GOT3 (cell line): Measurements from ENCODE around the gene TNFRSF9.
"Not testable (repeated sequence)": the region's sequence is repeated elsewhere in the genome, so short reads cannot be mapped to it uniquely, and the experiment has no call there.

Source experiments
- DNase-seq: peaks from one replicate; lab custom pipeline; 2025; ENCODE audit warnings: mixed read lengths; lab: John Stamatoyannopoulos, UW

TNFRSF9 gene

DNA sequence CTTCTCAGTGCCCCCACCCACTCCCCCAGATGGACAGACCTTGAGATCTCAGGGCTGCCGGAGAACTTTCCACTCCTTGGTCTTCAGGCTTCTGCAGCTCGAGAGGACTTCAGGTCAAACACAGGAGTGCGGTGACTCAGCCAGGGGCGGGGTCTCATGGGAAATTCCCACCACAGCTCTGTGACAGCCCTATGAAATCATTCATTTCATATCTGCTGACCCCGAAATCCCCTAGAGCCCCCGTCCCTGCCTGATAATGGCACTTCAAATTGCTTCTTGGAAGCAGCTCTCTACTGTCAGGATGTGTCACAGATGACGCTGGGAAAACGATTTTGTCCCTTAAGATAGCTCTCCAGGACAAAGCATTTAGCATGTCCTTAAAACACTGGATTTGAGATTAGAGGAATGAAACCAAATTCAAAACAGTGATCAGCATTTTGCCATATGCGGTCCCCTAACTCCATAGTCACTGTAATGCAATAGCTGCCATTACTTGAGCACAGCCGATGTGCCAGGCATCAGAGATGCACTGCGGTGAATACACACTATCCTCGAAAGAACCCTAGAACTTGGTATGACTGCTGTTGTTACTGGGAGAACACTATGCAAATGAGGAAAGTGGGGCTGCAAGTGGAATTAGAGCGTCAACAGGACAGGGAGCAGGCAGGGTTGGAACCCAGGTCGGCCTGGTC, at the start of gene TNFRSF9:
TSS of gene TNFRSF9 (minus strand) at position 95 of the 692 bp plus-strand sequence. CDS start 845 bp downstream, outside the sequence.
- DNase-seq: no peak

DNA sequence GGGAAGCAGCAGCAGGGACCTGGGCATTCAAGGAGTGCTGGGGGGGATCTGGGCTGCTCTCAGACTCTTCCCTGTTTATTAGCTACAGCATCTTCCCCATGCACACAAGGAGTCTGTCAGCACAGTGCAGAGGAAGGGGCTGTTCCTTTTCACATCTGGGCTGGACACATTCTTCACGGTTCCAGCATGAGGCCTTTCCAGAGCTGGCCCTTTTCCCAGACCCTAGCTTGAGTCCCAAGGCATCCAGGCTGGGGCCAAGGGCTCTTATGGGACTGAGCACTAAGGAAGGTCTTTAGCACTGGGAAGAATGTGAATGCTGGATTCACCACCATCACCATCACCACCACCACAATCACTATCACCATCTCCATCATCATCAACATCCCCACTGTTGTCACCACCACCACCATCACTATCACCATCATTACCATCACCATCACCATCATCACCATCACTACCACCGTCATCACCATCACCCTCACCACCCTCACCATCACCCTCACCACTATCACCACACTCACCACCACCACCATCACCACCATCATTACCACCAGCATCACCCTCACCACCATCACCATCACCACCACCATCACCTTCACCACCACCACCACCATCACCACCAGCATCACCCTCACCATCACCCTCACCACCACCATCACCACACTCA, 49.3 kb upstream of the TNFRSF9 start:
- no peak for DNase-seq

DNA sequence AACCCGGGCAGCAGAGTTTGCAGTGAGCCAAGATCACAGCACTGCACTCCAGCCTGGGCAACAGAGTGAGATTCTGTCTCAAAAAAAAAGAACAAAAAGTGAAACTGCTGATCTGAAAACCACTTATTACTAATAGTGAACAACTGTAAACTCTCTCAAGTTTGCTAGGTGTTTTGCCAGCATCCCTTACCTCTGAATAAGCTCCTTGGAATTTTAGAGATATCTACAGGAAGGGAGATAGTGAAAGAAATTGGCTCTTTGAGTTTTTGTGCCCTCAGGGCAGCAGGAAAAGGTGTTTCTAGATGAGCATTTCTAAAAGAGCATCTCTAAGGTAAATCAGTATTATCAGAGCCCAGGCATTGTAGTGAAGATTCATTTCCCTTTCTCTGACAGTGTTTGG, 47.9 kb upstream of the TNFRSF9 start:
- DNase-seq: no peak

DNA sequence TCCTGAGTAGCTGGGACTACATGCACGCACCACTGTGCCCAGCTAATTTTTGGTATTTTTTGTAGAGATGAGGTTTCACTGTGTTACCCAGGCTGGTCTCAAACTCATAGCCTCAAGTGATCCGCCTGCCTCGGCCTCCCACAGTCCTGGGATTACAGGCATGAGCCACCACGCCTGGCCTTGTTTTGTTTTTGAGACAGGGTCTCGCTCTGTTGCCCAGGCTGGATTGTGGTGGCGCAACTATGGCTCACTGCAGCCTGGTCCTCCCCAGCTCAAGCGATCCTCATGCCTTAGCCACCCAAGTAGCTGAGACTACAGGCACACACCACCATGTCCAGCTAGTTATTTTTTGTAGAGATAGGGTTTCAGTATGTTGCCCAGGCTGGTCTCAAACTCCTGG, 46.9 kb upstream of the TNFRSF9 start:
- DNase-seq: no peak

DNA sequence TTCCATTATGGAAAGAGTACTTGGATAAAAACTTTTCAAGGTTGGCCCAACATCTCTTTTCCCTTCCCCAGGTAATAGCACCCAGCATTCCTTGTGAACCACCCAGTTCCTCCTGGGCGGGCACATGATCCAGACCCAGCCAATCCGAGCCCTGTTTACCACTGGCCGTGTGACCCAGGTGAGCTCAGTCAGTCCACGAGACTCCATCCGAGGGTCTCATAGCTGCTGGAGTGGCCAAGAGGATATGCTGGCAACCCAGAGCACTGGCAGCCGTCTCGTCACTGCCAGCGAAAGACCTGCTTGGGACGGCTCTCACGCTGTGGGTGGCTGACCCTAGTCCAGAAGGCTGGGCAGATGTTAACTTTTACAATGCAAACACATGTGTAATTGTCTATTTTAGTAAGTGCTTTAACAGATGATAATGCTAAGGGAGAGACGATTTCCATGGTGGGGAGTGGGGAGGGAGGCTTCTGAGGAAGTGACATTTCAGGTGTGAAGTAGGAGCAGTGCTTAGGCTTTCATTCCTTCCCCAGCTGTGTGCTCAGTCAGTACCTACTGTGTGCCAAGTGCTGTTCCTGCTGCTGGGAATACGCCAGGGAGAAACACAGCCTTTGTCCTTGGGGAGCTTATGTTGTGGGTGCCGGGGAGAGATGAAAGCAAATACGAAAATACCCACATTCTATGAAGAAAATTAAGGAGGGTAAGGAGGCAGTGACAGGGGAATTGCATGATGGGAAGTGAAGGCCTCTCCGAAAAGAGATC, 45.4 kb upstream of the TNFRSF9 start:
- no peak for DNase-seq

DNA sequence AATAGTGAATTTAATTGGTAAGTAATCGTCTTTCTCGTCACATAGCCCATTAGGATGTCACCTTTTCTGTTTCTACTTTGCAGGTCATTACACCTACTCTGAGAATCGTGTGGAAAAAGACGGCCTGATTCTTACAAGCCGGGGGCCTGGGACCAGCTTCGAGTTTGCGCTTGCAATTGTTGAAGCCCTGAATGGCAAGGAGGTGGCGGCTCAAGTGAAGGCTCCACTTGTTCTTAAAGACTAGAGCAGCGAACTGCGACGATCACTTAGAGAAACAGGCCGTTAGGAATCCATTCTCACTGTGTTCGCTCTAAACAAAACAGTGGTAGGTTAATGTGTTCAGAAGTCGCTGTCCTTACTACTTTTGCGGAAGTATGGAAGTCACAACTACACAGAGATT, 44.2 kb upstream of the TNFRSF9 start:
- DNase-seq: no peak

DNA sequence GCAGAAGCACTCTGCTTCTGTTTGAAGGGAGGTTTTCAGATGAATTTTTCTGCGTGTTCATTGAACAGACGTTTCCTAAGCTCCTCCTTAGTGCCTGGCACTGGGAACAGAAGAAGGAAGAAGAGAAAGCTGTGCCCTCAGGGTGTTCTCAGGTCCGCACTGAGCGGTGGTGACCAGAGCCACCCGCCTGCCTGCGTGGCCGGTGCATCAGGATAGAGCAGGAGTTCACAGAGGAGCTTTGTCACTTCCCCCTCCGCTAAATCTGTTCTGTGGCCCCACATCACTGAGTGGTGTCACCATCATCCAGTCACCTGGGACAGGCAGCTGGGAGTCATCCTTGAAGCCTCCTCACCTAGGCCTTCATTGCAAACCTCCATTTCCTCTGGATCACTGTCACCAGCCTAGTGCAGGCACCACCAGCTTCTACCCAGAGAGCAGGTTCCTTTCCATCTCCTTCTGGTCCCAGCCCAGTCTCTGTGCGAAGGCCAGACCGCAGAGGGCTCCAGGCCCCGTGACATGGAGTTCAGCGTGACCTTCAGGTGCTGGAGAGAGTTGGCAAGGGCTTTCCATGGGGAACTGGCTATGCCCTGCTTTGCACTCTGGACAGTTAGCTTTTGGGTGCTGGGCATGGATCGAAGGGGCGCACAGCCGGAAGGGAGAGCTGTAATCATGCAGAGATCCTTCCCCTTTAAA, 42.6 kb upstream of the TNFRSF9 start:
- no peak for DNase-seq

DNA sequence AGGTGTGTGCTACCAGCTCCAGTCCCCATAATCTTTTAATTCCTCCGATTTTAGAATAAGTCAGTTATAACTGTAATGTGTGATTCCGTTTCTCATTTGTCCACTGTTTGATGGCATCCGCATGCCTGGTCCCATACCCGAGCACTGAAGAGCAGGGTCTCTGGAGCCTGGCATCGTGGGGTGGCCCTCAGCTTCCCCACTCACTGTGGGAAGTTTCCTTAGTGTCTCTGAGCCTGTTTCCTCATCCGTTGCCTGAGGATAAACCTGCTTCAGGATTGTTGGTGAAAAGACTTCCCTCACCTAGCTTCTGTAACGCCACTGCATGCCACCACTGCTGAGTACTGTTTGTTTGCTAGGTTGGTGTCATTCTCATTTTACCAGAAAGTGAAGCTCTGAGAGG, 40.3 kb upstream of the TNFRSF9 start:
- DNase-seq: no peak

DNA sequence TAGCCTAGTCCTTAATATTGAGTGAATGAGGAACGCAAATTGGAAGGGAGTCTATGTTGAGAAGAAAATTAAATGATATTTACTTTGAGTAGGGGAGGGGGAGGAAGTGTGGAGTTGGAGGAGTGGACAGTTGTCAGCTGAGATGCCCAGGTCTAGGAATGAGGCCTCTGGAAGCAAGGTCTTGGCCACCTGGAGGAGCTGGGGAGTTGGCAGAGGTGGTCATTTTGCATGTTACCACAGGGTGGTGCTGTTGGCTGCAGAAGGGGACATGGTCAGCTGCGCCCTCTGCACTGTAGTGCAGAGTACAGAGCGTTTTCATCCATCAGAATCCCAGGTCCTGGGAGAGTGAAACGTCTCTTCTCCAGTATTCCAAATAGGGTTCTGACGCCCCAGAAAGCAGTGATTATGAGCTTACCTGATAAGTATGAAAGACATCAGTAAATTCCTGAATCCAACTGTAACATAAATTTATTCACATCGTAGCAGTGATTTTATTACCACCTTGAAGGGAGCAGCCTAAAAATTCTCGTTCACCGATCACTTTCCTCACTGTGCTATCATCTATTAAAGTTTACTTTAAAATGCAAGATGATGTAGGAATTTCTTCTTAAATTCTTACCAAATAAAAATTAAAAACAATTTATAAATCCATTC, 34.7 kb upstream of the TNFRSF9 start:
- no peak for DNase-seq

DNA sequence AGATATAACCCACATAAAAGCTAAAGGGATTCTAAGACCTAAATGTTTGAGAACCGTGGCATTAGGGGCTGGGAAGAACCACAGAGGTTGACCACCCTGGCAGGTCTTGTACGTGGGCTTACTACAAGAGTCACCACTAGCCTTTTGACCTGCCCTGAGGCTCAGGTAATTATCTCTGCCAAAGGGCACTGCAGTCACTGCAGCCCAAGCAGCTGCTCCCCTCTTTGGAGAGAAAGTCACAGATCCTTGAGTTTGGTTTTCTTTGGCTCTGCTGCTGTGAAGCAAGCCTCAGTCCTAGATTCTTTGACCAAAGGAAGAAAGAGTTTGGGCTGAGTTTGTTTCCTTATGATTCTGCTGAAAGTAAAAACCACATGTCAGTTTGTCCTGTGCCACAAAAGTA, 32.4 kb upstream of the TNFRSF9 start:
- no peak for DNase-seq

DNA sequence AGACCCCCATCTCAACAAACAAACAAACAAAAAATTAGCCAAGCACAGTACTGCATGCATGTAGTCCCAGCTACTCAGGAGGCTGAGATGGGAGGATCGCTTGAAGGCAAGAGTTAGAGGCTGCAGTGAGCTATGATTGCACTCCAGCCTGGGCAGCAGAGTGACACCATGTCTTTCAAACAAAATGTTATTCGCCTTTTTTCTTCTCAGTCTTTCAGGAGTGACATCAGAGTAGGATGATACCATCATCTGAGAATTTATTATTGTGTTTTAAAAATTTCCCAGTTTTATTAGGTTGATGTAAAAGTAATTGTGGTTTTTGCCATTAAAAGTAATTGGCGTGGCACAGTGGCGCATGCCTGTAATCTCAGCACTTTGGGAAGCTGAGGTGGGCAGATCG, 31.6 kb upstream of the TNFRSF9 start:
- no peak for DNase-seq

DNA sequence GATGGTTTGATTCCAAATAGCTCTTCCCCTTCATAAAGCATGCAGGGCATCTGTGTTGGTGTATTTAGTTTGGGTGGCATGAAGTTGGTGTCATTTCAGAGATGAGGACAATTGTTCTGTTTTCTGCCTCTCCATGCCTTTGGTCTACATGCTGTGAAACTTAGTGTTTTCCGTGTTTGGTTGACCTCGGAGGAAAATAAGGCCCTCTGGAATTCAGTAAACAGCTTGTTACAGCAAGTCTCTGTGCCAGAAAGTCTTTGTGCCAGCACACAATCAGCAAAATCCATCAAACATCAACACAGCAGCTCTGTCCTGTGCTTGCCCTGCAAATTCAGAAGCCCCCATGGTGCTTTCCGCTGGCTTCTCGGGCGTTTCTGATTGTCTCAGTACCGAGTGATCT, 30.4 kb upstream of the TNFRSF9 start:
- no peak for DNase-seq

DNA sequence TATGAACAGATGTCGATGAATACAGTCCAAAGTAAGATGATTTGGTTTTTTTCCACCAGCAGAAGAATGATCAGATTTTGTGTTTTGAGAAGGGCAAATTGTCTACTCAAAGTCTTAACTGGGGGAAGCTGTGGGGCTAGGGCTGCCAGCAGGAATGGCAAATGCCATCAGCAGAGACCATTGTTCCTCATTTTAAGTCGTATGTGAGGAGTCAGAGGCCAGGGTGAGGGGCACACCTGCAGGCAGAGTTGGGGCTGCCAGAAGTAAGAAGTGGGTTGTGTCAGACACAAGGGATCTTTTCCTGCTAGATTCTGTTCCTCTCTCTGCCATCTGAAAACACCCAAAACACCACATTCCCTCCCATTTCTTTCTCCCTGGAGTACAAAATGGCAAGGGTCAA, 29.6 kb upstream of the TNFRSF9 start:
- no peak for DNase-seq

DNA sequence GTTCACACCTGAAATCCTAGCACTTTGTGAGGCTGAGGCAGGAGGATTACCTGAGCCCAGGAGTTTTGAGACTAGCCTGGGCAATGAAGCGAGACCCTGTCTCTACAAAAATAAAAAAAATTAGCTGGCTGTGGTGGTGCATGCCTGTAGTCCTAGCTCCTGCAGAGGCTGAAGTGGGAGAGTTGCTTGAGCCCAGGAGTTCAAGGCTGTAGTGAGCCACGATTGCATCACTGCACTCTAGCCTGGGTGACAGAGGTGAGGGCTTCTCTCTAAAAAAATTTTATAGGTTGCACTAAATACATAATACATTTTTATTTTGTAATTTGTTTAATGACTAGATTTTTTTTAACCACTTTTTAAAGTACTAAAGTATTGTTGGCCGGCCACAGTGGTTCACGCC, 27.0 kb upstream of the TNFRSF9 start:
- no peak for DNase-seq

DNA sequence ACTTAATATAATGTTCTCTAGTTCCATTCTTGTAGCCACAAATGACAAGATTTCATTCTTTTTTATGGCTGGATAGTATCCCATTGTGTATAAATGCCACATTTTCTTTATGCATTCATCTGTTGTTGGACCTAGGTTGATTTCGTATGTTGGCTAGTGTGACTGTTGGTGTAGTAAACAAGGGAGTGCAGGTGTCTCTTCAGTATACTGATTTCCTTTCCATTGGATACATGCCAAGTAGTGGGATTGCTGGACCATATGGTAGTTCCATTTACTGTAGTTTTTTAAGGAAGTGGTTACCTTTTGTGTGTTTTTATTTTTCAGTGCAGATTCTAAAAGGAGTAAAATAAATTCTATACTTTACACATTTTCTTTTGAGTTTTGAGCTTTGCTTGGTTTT, 26.6 kb upstream of the TNFRSF9 start:
- DNase-seq: no peak

DNA sequence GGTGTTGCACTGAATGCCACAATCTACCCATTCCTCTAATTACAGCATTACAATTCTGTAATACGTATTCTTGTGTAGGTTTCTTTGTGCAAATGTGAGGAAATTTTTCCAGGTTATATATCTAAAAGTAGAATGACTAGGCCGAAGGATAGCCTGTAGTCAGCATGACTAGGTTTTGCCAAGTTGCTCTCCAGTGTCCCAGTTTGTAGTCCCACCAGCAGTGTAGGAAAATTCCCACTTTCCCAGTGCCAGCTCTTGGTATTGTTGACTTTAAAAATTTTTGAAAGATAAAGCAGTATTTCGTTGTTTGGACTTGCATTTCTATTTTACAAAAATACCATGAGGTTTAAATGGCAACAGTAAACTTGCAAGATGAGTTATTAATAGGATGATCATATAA, 23.8 kb upstream of the TNFRSF9 start:
- DNase-seq: no peak

DNA sequence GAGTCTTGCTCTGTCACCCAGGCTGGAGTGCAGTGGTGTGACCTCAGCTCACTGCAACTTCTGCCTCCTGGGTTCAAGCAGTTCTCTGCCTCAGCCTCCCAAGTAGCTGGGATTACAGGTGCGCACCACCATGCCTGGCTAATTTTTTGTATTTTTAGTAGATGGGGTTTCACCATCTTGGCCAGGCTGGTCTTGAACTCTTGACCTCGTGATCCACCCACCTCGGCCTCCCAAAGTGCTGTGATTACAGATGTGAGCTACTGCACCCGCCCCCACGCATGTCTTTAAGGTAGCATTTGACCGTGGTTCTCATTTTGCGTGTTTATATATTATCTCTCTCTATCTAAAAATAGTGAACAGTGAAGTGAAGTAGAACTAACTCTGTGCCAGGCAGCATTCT, 23.2 kb upstream of the TNFRSF9 start:
- DNase-seq: not testable (repeated sequence)

DNA sequence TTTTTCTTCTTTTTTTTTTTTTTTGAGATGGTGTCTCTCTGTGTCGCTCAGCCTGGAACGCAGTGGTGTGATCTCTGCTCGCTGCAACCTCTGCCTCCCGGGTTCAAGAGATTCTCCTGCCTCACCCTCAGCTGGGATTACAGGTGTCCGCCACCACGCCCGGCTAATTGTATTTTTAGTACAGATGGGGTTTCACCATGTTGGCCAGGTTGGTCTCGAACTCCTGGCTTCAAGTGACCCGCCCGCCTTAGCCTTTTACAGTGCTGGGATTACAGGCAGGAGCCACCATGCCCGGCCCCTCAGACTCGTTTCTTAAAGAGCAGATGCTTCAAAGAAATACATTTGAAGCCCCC, 22.7 kb upstream of the TNFRSF9 start:
- DNase-seq: not testable (repeated sequence)

DNA sequence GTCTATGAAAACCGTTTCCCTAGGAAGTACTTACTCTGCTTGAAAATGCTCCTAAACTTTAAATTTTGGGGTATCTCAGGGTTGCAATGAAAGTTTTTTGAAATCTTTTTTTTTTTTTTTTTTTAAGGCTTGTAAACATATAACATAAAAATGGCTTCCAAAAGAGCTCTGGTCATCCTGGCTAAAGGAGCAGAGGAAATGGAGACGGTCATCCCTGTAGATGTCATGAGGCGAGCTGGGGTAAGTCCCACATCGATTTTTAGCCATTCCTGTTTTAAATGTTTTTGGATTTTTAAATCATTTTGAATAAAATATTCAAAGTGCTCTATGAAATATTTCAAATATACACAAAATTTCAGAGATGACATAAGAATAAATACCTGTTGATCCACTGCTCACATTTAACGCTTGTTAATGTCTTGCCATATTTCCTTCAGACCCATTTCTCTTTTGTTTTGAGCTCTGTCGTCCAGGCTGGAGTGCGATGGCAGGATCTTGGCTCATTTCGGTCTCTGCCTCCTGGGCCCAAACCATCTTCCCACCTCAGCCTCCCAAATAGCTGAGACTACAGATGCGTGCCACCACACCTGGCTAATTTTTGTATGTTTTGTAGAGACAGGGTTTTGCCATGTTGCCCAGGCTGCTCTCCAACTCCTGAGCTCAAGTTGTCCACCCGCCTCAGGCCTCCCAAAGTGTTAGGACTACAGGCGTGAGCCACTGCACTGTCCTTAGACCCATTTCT, 22.2 kb upstream of the TNFRSF9 start:
- DNase-seq: no peak

DNA sequence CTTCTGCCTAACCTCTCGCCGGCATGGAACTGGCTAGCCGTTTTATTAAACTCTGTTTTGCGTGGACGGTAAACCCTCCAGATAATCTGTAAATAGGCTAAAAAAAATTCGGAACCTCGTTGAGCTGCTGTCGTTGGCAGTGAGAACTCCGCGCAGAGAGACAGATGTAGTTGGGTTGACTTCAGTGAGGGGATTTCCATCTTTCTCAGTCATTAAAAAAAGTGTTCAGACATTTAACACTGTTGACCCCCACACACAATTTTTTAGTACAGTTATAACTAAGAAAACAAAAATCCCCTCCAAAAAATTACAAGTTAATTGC, 21.3 kb upstream of the TNFRSF9 start:
- DNase-seq: no peak

DNA sequence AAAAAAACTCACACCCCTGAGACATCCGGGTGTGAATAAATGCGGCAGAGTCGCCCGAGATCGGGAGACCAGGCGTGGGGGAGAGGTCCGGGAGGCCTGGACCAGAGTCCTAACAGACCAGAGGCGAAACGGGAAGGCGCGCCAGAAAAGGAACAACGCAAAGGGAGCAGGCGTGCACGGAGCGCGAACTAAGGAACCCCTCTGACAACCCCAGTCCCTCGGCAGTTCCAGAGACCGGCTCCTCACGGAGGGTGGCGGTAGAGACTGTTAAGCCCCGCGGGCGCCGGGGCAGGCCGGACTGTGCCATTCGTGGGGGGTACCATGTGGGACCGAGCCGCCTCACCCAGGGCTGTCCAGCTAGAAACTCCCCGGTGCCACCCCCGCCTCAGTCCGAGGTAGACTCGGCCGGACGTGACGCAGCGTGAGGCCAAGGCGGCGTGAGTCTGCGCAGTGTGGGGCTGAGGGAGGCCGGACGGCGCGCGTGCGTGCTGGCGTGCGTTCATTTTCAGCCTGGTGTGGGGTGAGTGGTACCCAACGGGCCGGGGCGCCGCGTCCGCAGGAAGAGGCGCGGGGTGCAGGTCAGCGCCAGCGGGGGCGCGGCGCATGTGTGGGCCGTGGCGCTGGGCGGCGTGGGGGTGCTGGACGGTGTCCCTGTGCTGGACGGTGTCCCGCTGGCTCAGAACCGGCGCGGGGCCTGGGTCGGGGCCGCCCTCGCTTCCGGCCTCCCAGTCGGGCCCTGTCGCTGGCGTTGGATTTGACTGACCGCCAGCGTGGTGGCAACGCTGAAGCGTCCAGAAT, 20.8 kb upstream of the TNFRSF9 start, which contains the start of gene PARK7:
TSS of gene PARK7 (plus strand) at position 496 of the 798 bp plus-strand sequence. CDS start 1,075 bp downstream, outside the sequence.
- DNase-seq: peak; percentile 99
